ENCODE results near the gene TMEM253.

The TMEM253 gene

DNA sequence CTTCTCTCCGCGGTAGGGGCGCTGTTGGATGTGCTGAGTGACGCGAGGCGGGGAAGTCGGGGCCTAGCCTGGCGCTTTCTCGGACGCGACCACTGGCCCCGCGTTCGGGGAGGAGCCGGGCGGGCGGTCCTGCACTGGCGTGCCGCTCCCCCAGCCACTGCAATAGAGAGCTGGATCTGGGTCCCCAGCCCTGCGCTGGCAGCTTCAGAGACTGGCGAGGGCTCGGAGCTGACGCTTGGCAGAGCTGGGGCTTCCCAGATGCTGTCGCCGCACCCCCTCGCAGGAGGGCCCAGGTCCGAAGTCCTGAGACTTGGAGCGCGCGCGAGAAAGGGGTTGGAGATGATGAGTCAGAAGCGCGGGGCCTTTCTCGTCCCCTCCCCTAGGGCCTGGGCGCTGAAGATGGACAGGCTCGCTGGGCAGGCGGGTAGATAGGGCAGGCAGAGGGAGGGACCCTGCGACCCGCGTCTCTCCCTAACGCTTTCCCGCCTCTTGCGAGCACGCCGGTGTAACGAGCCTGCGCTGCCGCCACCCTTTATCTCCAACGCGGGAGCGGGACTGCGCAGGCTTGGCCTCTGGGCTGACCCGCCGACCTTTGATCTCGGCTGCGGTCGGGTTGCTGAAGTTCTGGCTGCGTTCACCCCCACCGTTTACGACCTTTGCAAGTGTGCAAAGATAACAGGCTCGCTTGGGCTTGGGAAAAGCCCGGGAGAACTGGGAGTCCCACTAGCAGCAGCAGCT, 3.0 kb downstream of the TMEM253 start:
- H3K36me3 ChIP-seq, result no peaks in the 10 kb centered on the region
- TF ChIP-seq, protein P1, sequence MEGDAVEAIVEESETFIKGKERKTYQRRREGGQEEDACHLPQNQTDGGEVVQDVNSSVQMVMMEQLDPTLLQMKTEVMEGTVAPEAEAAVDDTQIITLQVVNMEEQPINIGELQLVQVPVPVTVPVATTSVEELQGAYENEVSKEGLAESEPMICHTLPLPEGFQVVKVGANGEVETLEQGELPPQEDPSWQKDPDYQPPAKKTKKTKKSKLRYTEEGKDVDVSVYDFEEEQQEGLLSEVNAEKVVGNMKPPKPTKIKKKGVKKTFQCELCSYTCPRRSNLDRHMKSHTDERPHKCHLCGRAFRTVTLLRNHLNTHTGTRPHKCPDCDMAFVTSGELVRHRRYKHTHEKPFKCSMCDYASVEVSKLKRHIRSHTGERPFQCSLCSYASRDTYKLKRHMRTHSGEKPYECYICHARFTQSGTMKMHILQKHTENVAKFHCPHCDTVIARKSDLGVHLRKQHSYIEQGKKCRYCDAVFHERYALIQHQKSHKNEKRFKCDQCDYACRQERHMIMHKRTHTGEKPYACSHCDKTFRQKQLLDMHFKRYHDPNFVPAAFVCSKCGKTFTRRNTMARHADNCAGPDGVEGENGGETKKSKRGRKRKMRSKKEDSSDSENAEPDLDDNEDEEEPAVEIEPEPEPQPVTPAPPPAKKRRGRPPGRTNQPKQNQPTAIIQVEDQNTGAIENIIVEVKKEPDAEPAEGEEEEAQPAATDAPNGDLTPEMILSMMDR (IDR thresholded peaks at IDR 0.05; ENCODE audit: low read depth, low read length), result peak; percentile 73
- H3K4me3 ChIP-seq (ENCODE audit: low read depth, low read length), result peak overlapping the region; percentile 78
- peaks cover 35% of the 10 kb centered on the region for H3K4me1 ChIP-seq
- H3K27me3 ChIP-seq, result no peaks in the 10 kb centered on the region
- no peaks in the 10 kb centered on the region for H3K9me3 ChIP-seq
- peak; percentile 96 for DNase-seq

DNA sequence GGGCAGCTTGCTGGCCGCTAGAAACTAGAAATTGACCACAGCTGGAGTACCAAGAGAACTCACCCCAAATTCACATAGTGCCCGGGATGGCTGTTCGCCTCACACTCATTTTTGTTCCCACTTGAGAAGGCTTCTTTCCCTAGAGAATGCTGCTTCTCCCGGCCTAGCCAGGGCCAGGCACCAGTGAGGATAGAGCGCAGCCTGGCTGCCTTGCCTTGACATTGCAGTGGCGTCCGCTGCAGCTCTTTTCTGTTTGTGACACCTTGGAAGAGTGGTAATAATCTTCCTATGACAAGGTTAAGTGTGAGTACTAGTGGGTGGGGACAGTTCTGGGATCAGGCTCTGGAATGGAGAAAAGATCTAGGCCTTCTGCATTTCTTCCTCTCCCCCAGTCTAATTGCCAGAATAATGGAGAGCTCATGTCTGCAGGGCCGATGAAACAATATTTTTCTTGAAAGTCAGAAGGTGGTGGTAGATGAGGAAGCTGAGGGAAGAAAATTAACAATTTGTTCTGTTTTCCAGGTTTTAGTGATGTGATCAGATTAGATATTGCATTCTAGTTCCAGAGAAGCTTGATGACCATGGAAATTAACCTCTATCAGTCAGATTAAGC, 3.7 kb downstream of the TMEM253 start:
- H3K4me3 ChIP-seq (ENCODE audit: low read depth, low read length), result peak overlapping the region; percentile 78
- TF ChIP-seq, protein P1 (IDR thresholded peaks at IDR 0.05; ENCODE audit: low read depth, low read length), result peak; percentile 99
- H3K9me3 ChIP-seq, result no peaks in the 10 kb centered on the region
- H3K4me1 ChIP-seq, result peaks cover 28% of the 10 kb centered on the region
- no peaks in the 10 kb centered on the region for H3K27me3 ChIP-seq
- peak; percentile 84 for DNase-seq
- H3K36me3 ChIP-seq, result no peaks in the 10 kb centered on the region

DNA sequence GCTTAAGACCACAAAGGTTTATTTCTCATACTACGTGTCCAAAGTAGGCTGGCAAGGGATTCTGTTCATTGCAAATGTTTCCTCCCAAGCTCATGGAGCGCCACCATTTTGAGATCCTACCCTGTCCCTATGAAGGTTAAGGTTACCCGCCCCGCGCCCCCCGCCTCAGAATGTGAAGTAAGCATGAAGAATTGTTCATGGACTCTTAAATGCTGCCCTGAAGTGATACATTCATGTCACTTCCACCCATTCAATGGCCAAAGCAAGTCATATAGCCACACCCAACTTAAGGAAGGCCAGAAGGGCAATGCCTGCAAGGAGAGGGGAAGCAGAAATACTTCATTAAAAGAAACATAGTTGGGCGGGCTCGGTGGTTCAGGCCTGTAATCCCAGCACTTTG, 4.2 kb downstream of the TMEM253 start:
- no peak overlapping the region for H3K4me3 ChIP-seq (ENCODE audit: low read depth, low read length)
- H3K4me1 ChIP-seq, result peaks cover 25% of the 10 kb centered on the region

DNA sequence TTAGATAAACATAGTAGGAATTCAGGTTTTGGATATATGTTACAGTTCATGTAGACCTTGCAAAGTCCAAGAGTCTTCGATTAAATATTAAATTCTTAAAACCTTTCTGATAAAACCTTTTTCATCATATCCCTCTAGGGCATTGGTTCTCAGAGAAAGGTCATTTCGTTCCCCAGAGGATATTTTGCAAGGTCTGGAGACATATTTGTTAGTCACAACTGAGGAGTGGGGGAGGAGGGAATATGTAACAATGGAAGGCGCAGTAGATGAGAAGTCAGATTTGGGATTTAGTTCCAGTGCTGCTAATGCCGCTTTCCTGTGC, 5.3 kb downstream of the TMEM253 start:
- H3K4me3 ChIP-seq (ENCODE audit: low read depth, low read length), result peak overlapping the region; percentile 43
- H3K27me3 ChIP-seq, result no peaks in the 10 kb centered on the region
- no peaks in the 10 kb centered on the region for H3K9me3 ChIP-seq
- peak; percentile 15 for DNase-seq
- peaks cover 25% of the 10 kb centered on the region for H3K4me1 ChIP-seq
- TF ChIP-seq, protein P1 (IDR thresholded peaks at IDR 0.05; ENCODE audit: low read depth, low read length), result no peak
- H3K36me3 ChIP-seq, result no peaks in the 10 kb centered on the region

More for the DNA sequence above, 4.2 kb downstream of the TMEM253 start:
- Histone ChIP-seq H3K9me3 (no peaks in the 10 kb centered on the region), H3K27me3 (no peaks in the 10 kb centered on the region), H3K36me3 (no peaks in the 10 kb centered on the region)
- DNase-seq, result no peak
- TF ChIP-seq, protein P1 (IDR thresholded peaks at IDR 0.05; ENCODE audit: low read depth, low read length), result no peak

DNA sequence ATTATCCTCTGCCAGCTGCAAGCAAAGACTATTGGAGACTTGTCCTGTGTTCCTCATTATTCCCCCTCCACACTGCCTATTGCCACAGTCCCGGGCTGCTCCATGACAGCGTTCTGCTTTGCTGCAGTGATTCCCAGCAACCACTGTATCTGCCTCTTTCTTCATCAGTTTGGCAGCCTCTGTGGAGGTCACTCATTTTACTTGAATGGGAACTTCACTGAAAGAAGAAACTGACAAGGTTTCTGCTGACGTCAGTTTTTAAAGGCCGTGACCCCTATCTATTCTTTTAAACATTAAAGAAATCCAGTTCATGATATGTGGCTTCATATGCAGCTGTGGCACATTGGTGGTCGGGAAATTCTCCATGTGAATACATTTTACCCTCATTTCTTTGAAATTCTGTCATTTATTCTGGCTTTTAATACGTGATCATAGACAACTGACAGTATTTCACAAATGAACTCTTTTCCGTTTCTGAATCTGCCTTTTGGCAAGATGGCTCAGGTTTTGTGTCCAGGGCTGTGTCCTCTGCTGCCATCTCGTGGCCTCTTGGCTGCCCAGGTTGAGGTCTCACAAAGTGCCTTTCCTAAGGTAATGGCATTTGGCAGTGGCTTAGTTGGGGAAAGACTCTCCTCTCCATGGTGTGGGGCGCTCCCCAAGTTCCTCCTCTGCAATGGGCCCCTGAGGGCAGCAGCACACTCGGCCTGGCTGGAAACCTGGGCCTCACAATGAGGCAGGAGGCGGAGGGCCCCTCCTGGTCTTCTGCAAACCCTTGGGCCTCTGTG, 5.8 kb downstream of the TMEM253 start:
- Histone ChIP-seq H3K4me1 (peaks cover 25% of the 10 kb centered on the region), H3K9me3 (no peaks in the 10 kb centered on the region), H3K4me3 (ENCODE audit: low read depth, low read length) (peak overlapping the region; percentile 43), H3K27me3 (no peaks in the 10 kb centered on the region), H3K36me3 (no peaks in the 10 kb centered on the region)
- TF ChIP-seq, protein P1 (IDR thresholded peaks at IDR 0.05; ENCODE audit: low read depth, low read length), result peak; percentile 99
- DNase-seq, result peak; percentile 86
